H1 (cell line): ENCODE data around the gene COL4A1. TPM values are rescaled to one million over a fixed set of nuclear protein-coding genes. Genes with fewer than 3 reads are reported as not detected.

Source experiments
- CTBP2 ChIP-seq: IDR thresholded peaks from 2 replicates; pipeline ENCODE4 v1.7.0; 2011; ENCODE audit warnings: borderline replicate concordance, mild to moderate bottlenecking, moderate library complexity, mixed read lengths, low read length; ENCODE audit not compliant: insufficient read depth, insufficient read length
- CTCF ChIP-seq, 3 experiments: IDR thresholded peaks; 1 replicate in 2 of 3; 2 replicates in 1 of 3; pipeline versions ENCODE4 v1.5.1 to v1.6.1; 2011; ENCODE audit warnings: low read length in 3 of 3, mild to moderate bottlenecking in 3 of 3, inconsistent platforms in 2 of 3, low read depth in 1 of 3, moderate library complexity in 1 of 3; ENCODE audit not compliant: insufficient read depth in 1 of 3; ENCODE audit errors: control extremely low read depth in 1 of 3
- MAFK ChIP-seq: IDR thresholded peaks from 2 replicates; pipeline ENCODE4 v1.6.1; 2012; ENCODE audit warnings: low read depth, mild to moderate bottlenecking, improper control_type of control experiment, low read length
- polyA plus RNA-seq, 7 experiments: library from polyadenylated mRNA; depleted of rRNA in 3 of 7; stranded (reverse) in 5 of 7; unstranded in 2 of 7; fragments of >200 nt in 5 of 7; fragments of 200-250 nt in 2 of 7; gene quantifications; 1 replicate in 5 of 7; 2 replicates in 1 of 7; 4 replicates in 1 of 7; pipeline versions ENCODE4 v1.2.1 to v1.2.3, GENCODE V29; 2011 to 2013; ENCODE audit warnings: missing spikeins in 2 of 7, mixed read lengths in 2 of 7
- total RNA-seq: library from RNA; stranded (reverse); fragmentation: NEBNext Ultra II Directional; extraction: Animal tissue kit (Norgen Biotek cat#: 25700); gene quantifications from 2 replicates; pipeline ENCODE4 v1.2.1, GENCODE V29; 2021
- TF ChIP-seq, protein P1 (sequence below): IDR thresholded peaks from 2 replicates; pipeline ENCODE4 v1.6.1; 2012; ENCODE audit warnings: low read length, inconsistent platforms
- TF ChIP-seq, protein P2 (sequence below): fragments of 300-600 bp; sonication (generic); IDR thresholded peaks from 2 replicates; pipeline ENCODE4 v1.7.1; 2012; ENCODE audit warnings: low read length, moderate library complexity, mild to moderate bottlenecking, inconsistent platforms; ENCODE audit not compliant: insufficient replicate concordance

COL4A1 gene
- total and polyA plus RNA-seq, 2 of the 8 experiments (the other 6 are each of a cell fraction or from before 2014, with no cell fraction given): 30.7 to 82.0 TPM

DNA sequence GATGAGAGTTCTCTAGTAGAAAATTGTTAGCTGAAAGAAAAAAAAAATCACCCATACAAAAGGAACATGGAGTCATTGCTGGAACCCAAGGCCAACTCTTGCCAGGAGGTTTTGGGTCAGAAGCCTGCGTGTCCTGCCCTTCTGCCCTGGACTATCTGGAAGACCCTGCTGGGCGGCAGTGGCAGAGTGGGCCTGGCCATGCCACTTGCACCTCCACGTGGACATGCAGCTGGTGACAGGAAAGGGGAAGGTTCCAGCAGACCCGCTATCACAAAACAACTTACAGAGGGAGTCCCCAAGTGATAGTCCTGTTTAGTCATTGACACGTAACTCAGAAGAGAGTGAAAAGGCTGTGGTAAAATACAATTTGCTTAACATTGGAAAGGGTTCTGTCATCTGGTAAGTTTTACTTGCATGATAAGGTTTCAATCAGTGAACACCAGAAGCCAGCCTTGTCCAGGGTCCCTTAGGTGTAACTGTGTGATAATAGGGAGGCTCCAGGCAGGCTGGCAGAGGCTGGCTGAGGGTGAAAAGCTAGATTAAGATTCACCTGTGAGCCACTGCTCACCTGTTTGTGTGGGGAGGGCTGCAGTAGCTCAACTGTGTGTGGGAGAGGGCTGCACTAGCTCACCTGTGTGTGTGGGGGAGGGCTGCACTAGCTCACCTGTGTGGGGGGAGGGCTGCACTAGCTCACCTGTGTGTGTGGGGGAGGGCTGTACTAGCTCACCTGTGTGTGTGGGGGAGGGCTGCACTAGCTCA, 47.9 kb upstream of the COL4A1 start (continued):
- TF ChIP-seq CTCF (IDR thresholded peaks at IDR 0.05; ENCODE audit: control extremely low read depth in 1 of 3, insufficient read depth in 1 of 3, low read depth in 1 of 3, low read length in 3 of 3) (no peak), CTBP2 (no peak), MAFK (no peak)
- TF ChIP-seq, protein P1, sequence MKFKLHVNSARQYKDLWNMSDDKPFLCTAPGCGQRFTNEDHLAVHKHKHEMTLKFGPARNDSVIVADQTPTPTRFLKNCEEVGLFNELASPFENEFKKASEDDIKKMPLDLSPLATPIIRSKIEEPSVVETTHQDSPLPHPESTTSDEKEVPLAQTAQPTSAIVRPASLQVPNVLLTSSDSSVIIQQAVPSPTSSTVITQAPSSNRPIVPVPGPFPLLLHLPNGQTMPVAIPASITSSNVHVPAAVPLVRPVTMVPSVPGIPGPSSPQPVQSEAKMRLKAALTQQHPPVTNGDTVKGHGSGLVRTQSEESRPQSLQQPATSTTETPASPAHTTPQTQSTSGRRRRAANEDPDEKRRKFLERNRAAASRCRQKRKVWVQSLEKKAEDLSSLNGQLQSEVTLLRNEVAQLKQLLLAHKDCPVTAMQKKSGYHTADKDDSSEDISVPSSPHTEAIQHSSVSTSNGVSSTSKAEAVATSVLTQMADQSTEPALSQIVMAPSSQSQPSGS: no peak
- TF ChIP-seq, protein P2, sequence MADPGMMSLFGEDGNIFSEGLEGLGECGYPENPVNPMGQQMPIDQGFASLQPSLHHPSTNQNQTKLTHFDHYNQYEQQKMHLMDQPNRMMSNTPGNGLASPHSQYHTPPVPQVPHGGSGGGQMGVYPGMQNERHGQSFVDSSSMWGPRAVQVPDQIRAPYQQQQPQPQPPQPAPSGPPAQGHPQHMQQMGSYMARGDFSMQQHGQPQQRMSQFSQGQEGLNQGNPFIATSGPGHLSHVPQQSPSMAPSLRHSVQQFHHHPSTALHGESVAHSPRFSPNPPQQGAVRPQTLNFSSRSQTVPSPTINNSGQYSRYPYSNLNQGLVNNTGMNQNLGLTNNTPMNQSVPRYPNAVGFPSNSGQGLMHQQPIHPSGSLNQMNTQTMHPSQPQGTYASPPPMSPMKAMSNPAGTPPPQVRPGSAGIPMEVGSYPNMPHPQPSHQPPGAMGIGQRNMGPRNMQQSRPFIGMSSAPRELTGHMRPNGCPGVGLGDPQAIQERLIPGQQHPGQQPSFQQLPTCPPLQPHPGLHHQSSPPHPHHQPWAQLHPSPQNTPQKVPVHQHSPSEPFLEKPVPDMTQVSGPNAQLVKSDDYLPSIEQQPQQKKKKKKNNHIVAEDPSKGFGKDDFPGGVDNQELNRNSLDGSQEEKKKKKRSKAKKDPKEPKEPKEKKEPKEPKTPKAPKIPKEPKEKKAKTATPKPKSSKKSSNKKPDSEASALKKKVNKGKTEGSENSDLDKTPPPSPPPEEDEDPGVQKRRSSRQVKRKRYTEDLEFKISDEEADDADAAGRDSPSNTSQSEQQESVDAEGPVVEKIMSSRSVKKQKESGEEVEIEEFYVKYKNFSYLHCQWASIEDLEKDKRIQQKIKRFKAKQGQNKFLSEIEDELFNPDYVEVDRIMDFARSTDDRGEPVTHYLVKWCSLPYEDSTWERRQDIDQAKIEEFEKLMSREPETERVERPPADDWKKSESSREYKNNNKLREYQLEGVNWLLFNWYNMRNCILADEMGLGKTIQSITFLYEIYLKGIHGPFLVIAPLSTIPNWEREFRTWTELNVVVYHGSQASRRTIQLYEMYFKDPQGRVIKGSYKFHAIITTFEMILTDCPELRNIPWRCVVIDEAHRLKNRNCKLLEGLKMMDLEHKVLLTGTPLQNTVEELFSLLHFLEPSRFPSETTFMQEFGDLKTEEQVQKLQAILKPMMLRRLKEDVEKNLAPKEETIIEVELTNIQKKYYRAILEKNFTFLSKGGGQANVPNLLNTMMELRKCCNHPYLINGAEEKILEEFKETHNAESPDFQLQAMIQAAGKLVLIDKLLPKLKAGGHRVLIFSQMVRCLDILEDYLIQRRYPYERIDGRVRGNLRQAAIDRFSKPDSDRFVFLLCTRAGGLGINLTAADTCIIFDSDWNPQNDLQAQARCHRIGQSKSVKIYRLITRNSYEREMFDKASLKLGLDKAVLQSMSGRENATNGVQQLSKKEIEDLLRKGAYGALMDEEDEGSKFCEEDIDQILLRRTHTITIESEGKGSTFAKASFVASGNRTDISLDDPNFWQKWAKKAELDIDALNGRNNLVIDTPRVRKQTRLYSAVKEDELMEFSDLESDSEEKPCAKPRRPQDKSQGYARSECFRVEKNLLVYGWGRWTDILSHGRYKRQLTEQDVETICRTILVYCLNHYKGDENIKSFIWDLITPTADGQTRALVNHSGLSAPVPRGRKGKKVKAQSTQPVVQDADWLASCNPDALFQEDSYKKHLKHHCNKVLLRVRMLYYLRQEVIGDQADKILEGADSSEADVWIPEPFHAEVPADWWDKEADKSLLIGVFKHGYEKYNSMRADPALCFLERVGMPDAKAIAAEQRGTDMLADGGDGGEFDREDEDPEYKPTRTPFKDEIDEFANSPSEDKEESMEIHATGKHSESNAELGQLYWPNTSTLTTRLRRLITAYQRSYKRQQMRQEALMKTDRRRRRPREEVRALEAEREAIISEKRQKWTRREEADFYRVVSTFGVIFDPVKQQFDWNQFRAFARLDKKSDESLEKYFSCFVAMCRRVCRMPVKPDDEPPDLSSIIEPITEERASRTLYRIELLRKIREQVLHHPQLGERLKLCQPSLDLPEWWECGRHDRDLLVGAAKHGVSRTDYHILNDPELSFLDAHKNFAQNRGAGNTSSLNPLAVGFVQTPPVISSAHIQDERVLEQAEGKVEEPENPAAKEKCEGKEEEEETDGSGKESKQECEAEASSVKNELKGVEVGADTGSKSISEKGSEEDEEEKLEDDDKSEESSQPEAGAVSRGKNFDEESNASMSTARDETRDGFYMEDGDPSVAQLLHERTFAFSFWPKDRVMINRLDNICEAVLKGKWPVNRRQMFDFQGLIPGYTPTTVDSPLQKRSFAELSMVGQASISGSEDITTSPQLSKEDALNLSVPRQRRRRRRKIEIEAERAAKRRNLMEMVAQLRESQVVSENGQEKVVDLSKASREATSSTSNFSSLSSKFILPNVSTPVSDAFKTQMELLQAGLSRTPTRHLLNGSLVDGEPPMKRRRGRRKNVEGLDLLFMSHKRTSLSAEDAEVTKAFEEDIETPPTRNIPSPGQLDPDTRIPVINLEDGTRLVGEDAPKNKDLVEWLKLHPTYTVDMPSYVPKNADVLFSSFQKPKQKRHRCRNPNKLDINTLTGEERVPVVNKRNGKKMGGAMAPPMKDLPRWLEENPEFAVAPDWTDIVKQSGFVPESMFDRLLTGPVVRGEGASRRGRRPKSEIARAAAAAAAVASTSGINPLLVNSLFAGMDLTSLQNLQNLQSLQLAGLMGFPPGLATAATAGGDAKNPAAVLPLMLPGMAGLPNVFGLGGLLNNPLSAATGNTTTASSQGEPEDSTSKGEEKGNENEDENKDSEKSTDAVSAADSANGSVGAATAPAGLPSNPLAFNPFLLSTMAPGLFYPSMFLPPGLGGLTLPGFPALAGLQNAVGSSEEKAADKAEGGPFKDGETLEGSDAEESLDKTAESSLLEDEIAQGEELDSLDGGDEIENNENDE: no peak
- TF ChIP-seq, all 59 proteins: peak for 0
